ENCODE results near the gene C2orf49.

The C2orf49 gene

GRCh38 chr2:105385731-105386540 lies 48.6 kb downstream of the C2orf49 start:
- no peak for DNase-seq

DNA sequence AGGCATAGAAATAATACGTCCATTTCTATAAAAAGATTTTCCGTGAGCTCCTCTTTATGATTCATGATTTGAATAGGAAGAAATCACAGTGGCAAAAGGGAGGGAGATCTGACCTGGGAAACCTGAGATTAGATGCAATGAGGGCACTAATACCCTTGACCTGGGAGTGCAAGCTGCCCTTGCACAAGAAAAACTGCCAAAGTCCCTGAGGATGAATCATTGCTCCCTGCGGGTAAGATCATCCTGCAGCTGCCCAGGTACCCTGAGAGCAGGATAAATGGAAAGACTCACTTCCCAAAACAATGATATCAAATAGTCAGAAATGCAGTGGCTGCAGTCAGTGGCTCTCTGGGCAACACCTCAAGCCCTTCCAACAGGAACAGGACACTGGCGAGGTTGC lies 49.9 kb downstream of the C2orf49 start:
- DNase-seq: no peak

DNA sequence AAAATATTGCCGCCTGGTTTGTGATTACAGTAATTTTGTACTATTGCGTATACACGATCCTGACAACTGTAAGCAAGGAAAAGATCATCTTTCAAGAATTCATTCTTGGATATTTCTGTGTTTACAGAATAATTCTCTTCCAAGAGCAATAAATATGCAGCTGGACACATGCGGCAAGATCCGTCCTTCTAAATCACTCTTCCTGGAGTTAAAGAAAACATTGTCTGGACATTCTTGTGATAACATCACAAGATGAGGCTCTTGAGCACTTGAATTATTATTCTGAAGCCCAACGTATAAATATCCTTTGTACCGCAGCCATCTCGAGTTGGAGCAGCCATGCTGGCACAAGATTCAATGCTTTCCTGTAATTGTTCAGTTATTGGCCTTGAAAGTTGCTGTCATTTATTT lies 51.6 kb downstream of the C2orf49 start:
- no peak for DNase-seq

- no peak for DNase-seq
These were observed 53.1 kb downstream of the C2orf49 start for GRCh38 chr2:105390454-105390853.

DNA sequence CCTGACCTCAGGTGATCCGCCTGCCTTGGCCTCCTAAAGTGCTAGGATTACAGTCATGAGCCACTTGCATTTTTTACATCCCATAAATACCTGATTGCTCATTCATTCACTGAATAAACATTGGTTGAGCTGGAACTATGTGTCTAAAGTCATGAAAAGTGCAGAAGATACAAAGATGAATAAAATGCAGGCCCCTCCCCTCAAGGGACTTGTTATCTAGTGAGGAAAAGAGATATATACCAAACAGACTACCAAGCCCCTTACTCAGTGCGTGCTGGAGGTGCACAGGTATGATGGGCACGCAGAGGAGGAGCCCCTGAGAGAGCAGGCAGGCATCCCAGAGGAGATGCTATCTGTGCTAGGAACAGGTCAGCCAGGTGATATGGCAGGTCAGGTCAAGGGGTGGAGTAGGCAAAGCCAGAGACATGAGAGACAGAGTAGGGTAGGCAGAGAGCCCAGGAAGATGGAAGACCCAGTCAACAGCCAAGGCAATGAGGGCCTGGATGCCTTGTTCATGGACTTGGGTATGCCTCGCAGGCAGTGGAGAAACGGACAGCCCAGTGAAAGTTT lies 53.8 kb downstream of the C2orf49 start:
- DNase-seq: no peak

- no peak for DNase-seq
These were observed 54.7 kb downstream of the C2orf49 start for GRCh38 chr2:105391763-105392662.

- DNase-seq: no peak
These were observed 56.2 kb downstream of the C2orf49 start for GRCh38 chr2:105393373-105394055.

DNA sequence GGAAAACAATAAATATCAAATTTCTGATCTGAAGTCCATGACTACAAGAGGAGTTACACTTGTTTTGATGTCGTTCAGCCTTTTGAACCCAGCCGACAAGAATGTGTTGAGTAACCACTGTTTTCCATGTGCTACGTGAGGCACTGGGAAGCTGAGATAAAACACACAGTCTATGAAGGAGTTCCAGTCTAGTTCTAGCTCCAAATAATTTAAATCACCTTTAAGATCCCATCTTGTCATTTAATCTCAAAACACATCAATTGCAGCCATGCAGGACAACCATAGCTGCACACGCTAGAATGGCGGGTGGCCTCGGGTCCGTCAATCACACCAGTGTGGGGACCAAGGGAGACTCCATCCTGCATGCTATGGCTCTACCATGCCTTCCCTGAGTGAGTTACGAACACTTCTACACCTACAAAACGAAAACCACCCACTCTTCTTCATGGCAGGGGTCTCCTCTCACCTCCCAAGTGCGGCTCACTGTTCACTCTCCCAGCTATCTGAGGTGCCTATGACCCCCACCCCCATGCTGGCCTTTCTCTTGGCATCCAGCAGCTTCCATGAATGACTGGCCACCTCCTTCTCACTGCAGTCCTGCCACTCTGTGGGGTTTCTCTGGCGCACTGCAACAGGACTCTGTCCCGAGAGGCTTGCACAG lies 57.7 kb downstream of the C2orf49 start:
- DNase-seq: no peak

DNA sequence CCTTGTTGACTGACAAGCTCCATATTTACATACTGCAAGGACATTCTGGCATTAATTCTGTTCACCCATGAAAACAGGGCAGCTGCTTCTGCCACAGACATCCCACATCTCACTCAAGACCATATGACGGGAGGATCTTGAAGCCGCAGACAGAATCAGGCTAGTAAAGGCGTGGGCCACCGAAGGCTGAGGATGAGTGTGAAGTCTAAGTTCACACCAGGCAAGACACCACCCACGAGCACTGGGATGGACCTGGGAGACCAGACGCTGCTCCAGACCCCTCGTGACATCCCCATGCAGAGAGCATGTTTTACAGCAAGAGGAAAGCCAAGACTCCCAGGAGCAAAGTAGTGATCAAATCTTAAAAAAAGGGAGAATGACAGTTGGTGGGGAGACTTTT lies 58.4 kb downstream of the C2orf49 start:
- DNase-seq: no peak

GRCh38 chr2:105396254-105397024 lies 59.1 kb downstream of the C2orf49 start:
- peak in 1 of 2 experiments; percentile 33 for DNase-seq

DNA sequence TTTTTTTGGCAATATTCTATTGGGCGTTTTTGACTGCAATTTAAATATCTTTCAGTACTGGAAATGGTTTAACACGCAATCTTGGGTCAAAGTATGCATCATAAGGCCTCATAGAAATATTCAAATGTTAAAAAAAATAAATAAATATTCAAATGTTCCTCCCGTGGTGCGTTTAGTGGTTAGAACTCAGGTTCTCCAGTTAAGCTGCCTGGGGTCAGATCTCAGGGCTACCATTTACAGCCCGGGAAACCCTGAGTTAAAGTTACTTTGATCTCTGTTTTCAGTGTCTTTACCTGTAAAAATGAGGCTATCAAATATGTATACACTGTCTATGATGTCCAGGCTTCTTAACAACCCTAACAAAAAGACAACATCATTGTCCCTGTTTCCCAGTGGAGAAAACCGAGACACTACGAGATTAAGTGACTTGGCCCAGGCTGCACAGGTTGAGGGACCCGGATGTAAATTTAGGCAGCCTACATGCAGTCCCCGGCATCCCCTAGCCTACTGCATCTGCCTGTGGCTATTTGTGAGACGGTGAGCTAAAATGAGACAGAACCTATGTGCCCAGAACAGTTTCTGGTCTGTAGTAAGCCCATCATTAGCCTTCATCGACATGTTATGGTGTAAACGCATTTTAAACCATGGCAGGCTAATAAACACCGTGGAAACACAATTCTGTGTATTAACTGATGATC lies 59.8 kb downstream of the C2orf49 start:
- peak in 1 of 2 experiments; percentile 27 for DNase-seq

GRCh38 chr2:105397953-105398335 lies 60.6 kb downstream of the C2orf49 start:
- DNase-seq: no peak

- peak; percentile 43 to 86 for DNase-seq
These were observed 61.2 kb downstream of the C2orf49 start, which contains the start of gene FHL2 for GRCh38 chr2:105398336-105399206. Gene FHL2, minus strand, starts transcription at chr2:105399051. Its CDS starts 12,535 bp downstream, at chr2:105386516.

Measured in NCI-H446 (cell line).